ENCODE measurements around the gene LDAH.

The LDAH gene

DNA sequence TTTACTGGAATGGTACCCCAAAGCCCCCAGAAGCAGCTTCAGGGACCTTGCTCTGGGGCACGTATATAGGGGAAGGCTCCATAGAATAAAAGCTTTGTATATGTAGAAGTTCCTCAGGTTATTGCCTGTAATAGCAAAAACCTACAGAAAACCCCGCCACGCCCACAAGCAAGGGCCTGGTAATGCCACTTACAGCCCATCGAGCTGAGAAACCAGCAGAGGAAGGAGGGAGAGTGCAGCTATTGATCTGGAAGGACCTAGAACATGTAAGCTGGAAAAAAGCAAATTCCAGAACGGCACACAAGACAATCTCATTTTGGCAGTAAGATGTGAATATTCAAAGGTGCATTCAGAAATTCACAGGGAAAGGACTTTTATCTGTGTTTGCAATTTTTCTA lies 187.8 kb downstream of the LDAH start:
- no peak for DNase-seq

DNA sequence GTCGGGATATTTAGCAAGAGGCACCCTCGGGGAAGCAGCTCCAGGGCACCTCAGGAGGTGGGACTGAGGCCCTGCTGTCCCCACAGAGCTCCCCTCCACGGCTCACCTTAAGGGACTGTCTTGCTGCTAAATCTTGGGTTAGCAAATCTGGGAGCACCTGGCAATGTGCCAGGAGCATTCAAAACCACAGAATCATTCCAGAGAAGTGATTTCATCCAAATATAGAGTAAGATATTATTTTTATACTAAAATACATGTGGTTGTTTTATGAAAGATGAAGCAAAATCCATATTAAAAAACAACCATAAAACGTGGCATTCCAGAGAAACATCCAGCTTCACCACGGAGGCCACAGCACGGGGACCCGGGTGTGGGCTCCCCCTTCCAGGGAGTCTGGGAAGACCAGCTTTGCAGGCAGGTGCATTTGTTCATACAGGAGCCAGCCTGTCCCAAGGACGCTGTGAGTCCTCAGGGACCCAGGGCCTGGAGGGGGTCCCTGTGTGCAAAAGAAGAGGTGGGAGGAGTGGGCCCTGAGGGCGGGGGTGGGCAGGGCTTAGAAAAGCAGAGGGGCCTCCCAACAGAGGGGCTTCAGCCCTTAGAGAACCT lies 188.3 kb downstream of the LDAH start:
- no peak for DNase-seq
